Thyroid gland (tissue), 4 donors: ENCODE data around the gene POSTN. TPM values are rescaled to one million over a fixed set of nuclear protein-coding genes. Genes with fewer than 3 reads are reported as not detected.
"Not testable (repeated sequence)": the region's sequence is repeated elsewhere in the genome, so short reads cannot be mapped to it uniquely, and the experiment has no call there.

Experiments
- DNase-seq, 2 donors: peaks; one replicate each; pipeline ENCODE4 v3.0.0-alpha.2; 2019
- H3K27ac ChIP-seq, 3 donors: fragments of 200-600 bp; sonication (generic); 1 replicate in 2 of 3; 2 replicates in 1 of 3; pipeline ENCODE4 v1.5.1; 2016 to 2019; ENCODE audit warnings: mild to moderate bottlenecking in 1 of 3, moderate library complexity in 1 of 3
- H3K27me3 ChIP-seq: fragments of 200-600 bp; sonication (generic); one replicate; pipeline ENCODE4 v1.5.1; 2019
- H3K36me3 ChIP-seq, 2 donors: fragments of 200-600 bp; sonication (generic); one replicate each; pipeline ENCODE4 v1.5.1; 2016 to 2019
- H3K4me1 ChIP-seq, 2 donors: fragments of 200-600 bp; sonication (generic); one replicate each; pipeline ENCODE4 v1.5.1; 2017 to 2019
- H3K4me3 ChIP-seq, 3 donors: fragments of 200-600 bp; sonication (generic); replicated peaks in 1 of 3; 1 replicate in 2 of 3; 2 replicates in 1 of 3; pipeline ENCODE4 v1.5.1; 2016; ENCODE audit warnings: mild to moderate bottlenecking in 1 of 3
- H3K9me3 ChIP-seq: fragments of 200-600 bp; sonication (generic); one replicate; pipeline ENCODE4 v1.5.1; 2017
- CTCF ChIP-seq, 6 experiments: fragments of 200-600 bp in 3 of 6; fragments of 450-650 bp in 3 of 6; sonication (generic) in 3 of 6; IDR thresholded peaks; one replicate each; pipeline ENCODE4 v1.5.1; 2016 to 2019; ENCODE audit warnings: antibody characterized with exemption in 6 of 6, mild to moderate bottlenecking in 2 of 6, inconsistent platforms in 1 of 6, moderate library complexity in 1 of 6
- POLR2A ChIP-seq, 2 donors: fragments of 450-650 bp; IDR thresholded peaks; one replicate each; pipeline ENCODE4 v1.6.1; 2017; ENCODE audit warnings: antibody characterized with exemption in 2 of 2, mild to moderate bottlenecking in 2 of 2, moderate library complexity in 1 of 2
- WGBS, 2 donors: methylation state at CpG; one replicate each; pipeline ENCODE4 v1.1.5; 2017; 5-methylcytosine and 5-hydroxymethylcytosine counted together
- intact Hi-C: fragments of 100-400 bp; cut with DNase I; formaldehyde crosslinking; loops from one replicate; pipeline ENCODE4 v1.15.1; 2023
- total RNA-seq, 4 donors: library from RNA; depleted of rRNA; stranded (reverse); fragments of >200 nt; gene quantifications; one replicate each; pipeline ENCODE4 v1.2.3, GENCODE V29; 2016

The POSTN gene
- total RNA-seq, 4 donors from 2014 or later, result 7.8 to 27.8 (median 11.8) TPM

- no peak overlapping the region for H3K27ac ChIP-seq
- TF ChIP-seq POLR2A (IDR thresholded peaks at IDR 0.05) (no peak), CTCF (IDR thresholded peaks at IDR 0.05) (no peak)
- intact Hi-C loops, result no loop called here
- 87 to 92% methylated on average over 1 of the region's 1 CpG for WGBS, 2 donors
- no peak for DNase-seq
- H3K4me1 ChIP-seq, result no peaks in the 10 kb centered on the region
- no peaks in the 10 kb centered on the region for H3K9me3 ChIP-seq
- H3K4me3 ChIP-seq, result no peak overlapping the region
- no peaks in the 10 kb centered on the region for H3K27me3 ChIP-seq
- H3K36me3 ChIP-seq, result no peaks in the 10 kb centered on the region
These were observed 33.1 kb downstream of the POSTN start for GRCh38 chr13:37565425-37565824.

DNA sequence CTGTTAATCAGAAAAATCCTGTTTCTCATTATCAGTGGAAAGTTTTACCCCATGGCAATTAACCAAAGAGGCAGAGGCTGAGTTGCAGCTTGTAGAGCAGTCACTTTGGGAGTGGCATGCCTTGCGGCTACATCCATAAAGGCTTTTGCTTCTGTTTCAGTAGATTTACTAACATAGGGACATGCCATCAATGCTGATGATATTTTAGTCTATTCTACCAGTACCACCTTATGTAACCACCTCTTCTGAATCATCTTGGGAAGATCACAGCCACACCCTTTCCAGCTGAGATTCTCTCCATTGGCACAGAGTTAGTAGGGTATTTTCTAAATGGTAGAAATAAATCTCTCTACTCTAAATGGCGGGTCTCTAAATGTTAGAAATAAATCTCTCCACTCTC, 37.5 kb downstream of the POSTN start:
- Histone ChIP-seq H3K27ac (no peak overlapping the region), H3K4me3 (no peak overlapping the region), H3K9me3 (no peaks in the 10 kb centered on the region), H3K27me3 (no peaks in the 10 kb centered on the region), H3K4me1 (no peaks in the 10 kb centered on the region), H3K36me3 (no peaks in the 10 kb centered on the region)
- DNase-seq, result no peak
- TF ChIP-seq POLR2A (IDR thresholded peaks at IDR 0.05), result no peak
- WGBS, 2 donors, result 94 to 96% methylated on average over 2 of the region's 2 CpGs
- intact Hi-C loops, result no loop called here

- 95 to 99% methylated on average over 3 of the region's 3 CpGs for WGBS, 2 donors
- Histone ChIP-seq H3K27ac (no peak overlapping the region), H3K4me1 (no peaks in the 10 kb centered on the region), H3K27me3 (no peaks in the 10 kb centered on the region), H3K4me3 (no peak overlapping the region), H3K9me3 (no peaks in the 10 kb centered on the region), H3K36me3 (no peaks in the 10 kb centered on the region)
- no peak for TF ChIP-seq POLR2A (IDR thresholded peaks at IDR 0.05)
- no peak for TF ChIP-seq CTCF (IDR thresholded peaks at IDR 0.05)
- no peak for DNase-seq
- intact Hi-C loops, result no loop called here
These were observed 38.0 kb downstream of the POSTN start for GRCh38 chr13:37560526-37560925.

- H3K27ac ChIP-seq, H3K9me3 ChIP-seq, H3K4me3 ChIP-seq, DNase-seq, H3K4me1 ChIP-seq, H3K36me3 ChIP-seq, intact Hi-C loops, H3K27me3 ChIP-seq: not testable (repeated sequence)
- 83 to 85% methylated on average over 5 of the region's 5 CpGs for whole genome bisulfite sequencing, 2 donors
These were observed 39.8 kb downstream of the POSTN start for GRCh38 chr13:37558766-37559165.

DNA sequence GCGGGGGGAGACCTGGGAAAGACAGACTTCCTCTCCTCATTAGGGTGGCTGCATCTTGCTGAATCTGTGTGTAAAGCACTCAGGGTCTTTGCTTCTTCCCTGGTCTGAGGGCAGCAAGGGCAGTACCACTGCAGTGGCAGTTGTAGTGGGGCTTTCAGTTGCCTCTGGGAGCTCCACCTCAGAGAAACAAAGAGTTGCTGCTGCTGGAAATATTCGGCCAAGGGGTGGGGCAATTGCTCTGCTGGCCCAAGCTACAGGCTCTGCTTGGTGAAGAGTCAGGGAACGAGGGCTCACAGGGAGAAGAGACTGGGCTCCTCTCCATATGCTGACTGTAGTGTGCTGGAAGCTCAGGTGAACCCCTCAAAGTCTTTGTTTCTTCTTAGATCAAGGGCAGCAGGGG, 52.5 kb downstream of the POSTN start:
- Histone ChIP-seq H3K36me3 (no peaks in the 10 kb centered on the region), H3K27me3 (no peaks in the 10 kb centered on the region), H3K27ac (no peak overlapping the region), H3K4me1 (no peaks in the 10 kb centered on the region), H3K4me3 (no peak overlapping the region), H3K9me3 (no peaks in the 10 kb centered on the region)
- no peak for DNase-seq
- intact Hi-C loops, result no loop called here
- WGBS, 2 donors, result 67 to 74% methylated on average over 3 of the region's 3 CpGs
- TF ChIP-seq POLR2A (IDR thresholded peaks at IDR 0.05) (no peak), CTCF (IDR thresholded peaks at IDR 0.05) (no peak)

DNA sequence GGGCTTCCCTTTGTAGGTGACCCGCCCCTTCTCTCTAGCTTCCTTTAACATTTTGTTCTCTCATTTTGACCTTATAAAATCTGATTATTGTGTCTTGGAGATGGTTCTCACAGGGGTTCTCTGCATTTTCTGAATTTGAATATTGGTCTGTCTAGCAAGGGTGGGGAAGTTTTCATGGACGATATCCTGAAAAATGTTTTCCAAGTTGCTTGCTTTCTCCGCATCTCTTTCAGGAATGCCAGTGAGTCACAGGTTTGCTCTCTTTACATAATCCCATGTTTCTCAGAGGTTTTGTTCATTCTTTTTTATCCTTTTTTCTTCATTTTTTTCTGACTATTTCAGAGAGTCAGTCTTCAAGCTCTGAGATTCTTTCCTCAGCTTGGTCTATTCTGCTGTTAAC, 53.6 kb downstream of the POSTN start:
- intact Hi-C loops, result no loop called here
- Histone ChIP-seq H3K27ac (no peak overlapping the region), H3K4me1 (no peaks in the 10 kb centered on the region), H3K4me3 (no peak overlapping the region), H3K36me3 (no peaks in the 10 kb centered on the region), H3K27me3 (no peaks in the 10 kb centered on the region), H3K9me3 (no peaks in the 10 kb centered on the region)
- DNase-seq, result no peak
- TF ChIP-seq CTCF (IDR thresholded peaks at IDR 0.05) (no peak), POLR2A (IDR thresholded peaks at IDR 0.05) (no peak)
- WGBS, 2 donors, result 95 to 96% methylated on average over 3 of the region's 3 CpGs
